Caco-2 (cell line): Measurements from ENCODE around the gene DMRTC2. TPM values are rescaled to one million over a fixed set of nuclear protein-coding genes. Genes with fewer than 3 reads are reported as not detected.
A peak's percentile ranks its signal among the peaks of the same experiment; 100 is the strongest.

Experiments
- BruUV-seq: library from RNA; stranded (reverse); fragments of 400-500 nt; replicated peaks from 2 replicates; lab custom pipeline; 2021; lab: Mats Ljungman, UMichigan
- CTCF ChIA-PET: fragments of 300-600 bp; sonication (Branson Sonifier 250); formaldehyde crosslinking; loops from one replicate; lab custom pipeline; 2022; ENCODE audit warnings: antibody characterized with exemption; lab: Charles Lee
- POLR2A ChIA-PET: fragments of 300-600 bp; sonication (Branson Sonifier 250); formaldehyde crosslinking; loops from one replicate; lab custom pipeline; 2022; ENCODE audit warnings: antibody characterized with exemption; lab: Charles Lee
- DNase-seq, 2 experiments: peaks; one replicate each; pipeline versions ENCODE4 v3.0.0 to v3.0.0-alpha.2; 2020 to 2022
- H3K27me3 ChIP-seq: replicated peaks from 2 replicates; pipeline ENCODE4 v1.6.0; 2011; ENCODE audit warnings: low read length; ENCODE audit not compliant: control insufficient read depth, insufficient read depth
- H3K36me3 ChIP-seq: 2 replicates; pipeline ENCODE4 v1.5.1; 2011; ENCODE audit warnings: low read length; ENCODE audit not compliant: control insufficient read depth, insufficient read depth
- H3K4me1 ChIP-seq: fragments of 250-450 bp; sonication (Bioruptor Pico); 2 replicates; pipeline ENCODE4 v1.5.1; 2020; ENCODE audit warnings: mild to moderate bottlenecking
- H3K4me3 ChIP-seq: 2 replicates; pipeline ENCODE4 v1.5.1; 2011; ENCODE audit warnings: low read depth, mild to moderate bottlenecking, control low read depth, low read length
- H3K9me3 ChIP-seq: fragments of 250-450 bp; sonication (Bioruptor Pico); 2 replicates; pipeline ENCODE4 v1.5.1; 2020; ENCODE audit warnings: mild to moderate bottlenecking, moderate library complexity
- H3K27ac Mint-ChIP-seq: one replicate; pipeline ENCODE4 v1.8.0; 2022; ENCODE audit warnings: mixed read lengths; ENCODE audit not compliant: unreplicated experiment
- H3K27me3 Mint-ChIP-seq: one replicate; pipeline ENCODE4 v1.8.0; 2022; ENCODE audit warnings: mixed read lengths; ENCODE audit not compliant: insufficient read depth, unreplicated experiment
- H3K36me3 Mint-ChIP-seq: one replicate; pipeline ENCODE4 v1.8.0; 2022; ENCODE audit warnings: mild to moderate bottlenecking, mixed read lengths; ENCODE audit not compliant: insufficient read depth, unreplicated experiment
- H3K4me1 Mint-ChIP-seq: one replicate; pipeline ENCODE4 v1.8.0; 2022; ENCODE audit warnings: low read depth, mixed read lengths; ENCODE audit not compliant: unreplicated experiment
- H3K4me3 Mint-ChIP-seq: one replicate; pipeline ENCODE4 v1.8.0; 2022; ENCODE audit warnings: mild to moderate bottlenecking, moderate library complexity, mixed read lengths; ENCODE audit not compliant: unreplicated experiment
- H3K9me3 Mint-ChIP-seq: one replicate; pipeline ENCODE4 v1.8.0; 2022; ENCODE audit warnings: mixed read lengths; ENCODE audit not compliant: unreplicated experiment
- CTCF ChIP-seq, 2 experiments: fragments of 200-600 bp in 1 of 2; IDR thresholded peaks; 1 replicate in 1 of 2; 2 replicates in 1 of 2; pipeline versions ENCODE4 v1.5.1 to v1.8.0; 2011 to 2022; ENCODE audit warnings: antibody characterized with exemption in 1 of 2, control low read depth in 1 of 2, inconsistent platforms in 1 of 2, low read depth in 1 of 2, low read length in 1 of 2, mild to moderate bottlenecking in 1 of 2, moderate library complexity in 1 of 2; ENCODE audit not compliant: insufficient read depth in 1 of 2, severe bottlenecking in 1 of 2, unreplicated experiment in 1 of 2
- intact Hi-C: fragments of 100-400 bp; cut with micrococcal nuclease; formaldehyde crosslinking; loops from one replicate; pipeline ENCODE4 v1.10.0; 2022; ENCODE audit not compliant: unreplicated experiment
- total RNA-seq: library from RNA; stranded (reverse); gene quantifications from 2 replicates; pipeline ENCODE4 v1.2.3, GENCODE V29; 2022

DMRTC2 gene
- total RNA-seq, 1 experiment from 2014 or later: not detected

GRCh38 chr19:41887711-41888382 lies 43.0 kb downstream of the DMRTC2 start:
- TF ChIP-seq CTCF (IDR thresholded peaks at IDR 0.05; ENCODE audit: insufficient read depth in 1 of 2, low read depth in 1 of 2, low read length in 1 of 2, severe bottlenecking in 1 of 2, unreplicated experiment in 1 of 2): peak; percentile 54 to 92
- peak; percentile 93 to 96 for DNase-seq
- Mint-ChIP-seq H3K36me3 (peaks cover 17% of the 10 kb centered on the region), H3K9me3 (no peaks in the 10 kb centered on the region), H3K4me3 (peak overlapping the region; percentile 40), H3K27ac (peak overlapping the region; percentile 47), H3K4me1 (peaks cover 24% of the 10 kb centered on the region), H3K27me3 (no peaks in the 10 kb centered on the region)
- H3K9me3 ChIP-seq: no peaks in the 10 kb centered on the region
- ChIA-PET CTCF (interaction anchor here (0.6 to 2.7 kb wide), 14 partner anchors 11 to 482 kb away, joined by 3 to 17 read pairs (median 4); partner anchors contain the start of genes CD79A, ERFL, RABAC1 and ZNF574), POLR2A (interaction anchor here (0.6 to 0.9 kb wide), 2 partner anchors 28 to 33 kb away, joined by 3 to 6 read pairs; partner anchors contain the start of gene RPS19)
- H3K4me1 ChIP-seq: peaks cover 24% of the 10 kb centered on the region
- intact Hi-C loops: loop anchor here (1.0 to 2.0 kb wide), 3 partner anchors 15 to 63 kb away; no protein-coding TSS in a partner anchor
- peaks cover 3% of the 10 kb centered on the region for H3K36me3 ChIP-seq
- no peaks in the 10 kb centered on the region for H3K27me3 ChIP-seq
- no TSS peak for BruUV-seq
- H3K4me3 ChIP-seq: 0 out of 2 replicates have a peak overlapping the region, but pooled peaks have one; percentile 17

DNA sequence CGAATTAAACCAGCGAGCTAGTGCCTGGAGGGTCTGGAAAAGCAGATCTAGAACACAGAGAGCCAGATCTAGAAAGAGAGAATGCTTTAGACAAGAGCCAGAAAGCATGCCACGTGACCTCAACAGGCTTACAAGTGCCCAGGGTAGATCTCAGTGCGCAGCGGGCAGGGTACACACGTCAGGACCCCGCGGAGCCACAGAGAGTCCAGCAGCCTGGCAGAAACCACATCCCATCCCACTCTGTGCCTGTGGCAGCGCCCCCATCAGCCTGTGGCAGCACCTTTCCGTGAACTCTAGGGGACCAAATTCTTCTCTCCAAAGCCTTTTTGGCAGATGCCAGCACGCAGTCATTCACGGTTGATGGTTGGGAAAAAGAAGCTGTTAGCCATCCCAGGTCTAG lies 44.1 kb downstream of the DMRTC2 start:
- no peak for TF ChIP-seq CTCF (IDR thresholded peaks at IDR 0.05; ENCODE audit: insufficient read depth in 1 of 2, low read depth in 1 of 2, low read length in 1 of 2, severe bottlenecking in 1 of 2, unreplicated experiment in 1 of 2)

DNA sequence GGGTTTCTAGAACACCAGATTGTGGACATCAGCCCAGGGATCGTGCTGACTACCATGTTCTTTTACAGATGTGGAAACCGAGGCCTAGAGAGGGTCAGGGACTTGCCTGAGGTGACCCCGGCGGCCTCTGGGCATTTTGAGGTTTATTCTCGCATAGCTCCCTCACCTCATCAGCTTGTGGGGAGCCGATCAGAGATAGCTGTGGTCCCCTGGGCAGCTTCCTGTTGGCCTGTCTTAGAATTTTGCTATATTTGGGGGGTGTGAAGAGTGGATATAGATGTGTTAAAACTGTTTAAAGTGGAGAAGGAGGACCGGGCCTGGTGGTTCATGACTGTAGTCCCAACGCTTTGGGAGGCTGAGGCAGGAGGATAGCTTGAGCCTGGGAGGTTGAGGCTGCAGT lies 45.1 kb downstream of the DMRTC2 start:
- H3K9me3 ChIP-seq: no peaks in the 10 kb centered on the region
- peaks cover 3% of the 10 kb centered on the region for H3K36me3 ChIP-seq
- peaks cover 28% of the 10 kb centered on the region for H3K4me1 ChIP-seq
- no peaks in the 10 kb centered on the region for H3K27me3 ChIP-seq
- H3K4me1 Mint-ChIP-seq: peaks cover 24% of the 10 kb centered on the region
- no peak for DNase-seq
- no peaks in the 10 kb centered on the region for H3K9me3 Mint-ChIP-seq
- ChIA-PET CTCF (interaction anchor here (0.6 kb wide), 1 partner anchor 145 kb away, joined by 6 read pairs; no protein-coding TSS in a partner anchor), POLR2A (interaction anchor here (0.7 kb wide), 1 partner anchor 33 kb away, joined by 8 read pairs; no protein-coding TSS in a partner anchor)
- intact Hi-C loops: no loop called here
- no peak for TF ChIP-seq CTCF (IDR thresholded peaks at IDR 0.05; ENCODE audit: insufficient read depth in 1 of 2, low read depth in 1 of 2, low read length in 1 of 2, severe bottlenecking in 1 of 2, unreplicated experiment in 1 of 2)
- H3K27ac Mint-ChIP-seq: no peak overlapping the region
- H3K4me3 ChIP-seq: no peak overlapping the region
- BruUV-seq: no TSS peak
- peaks cover 13% of the 10 kb centered on the region for H3K36me3 Mint-ChIP-seq
- no peak overlapping the region for H3K4me3 Mint-ChIP-seq
- H3K27me3 Mint-ChIP-seq: no peaks in the 10 kb centered on the region

More for the DNA sequence above, 44.1 kb downstream of the DMRTC2 start:
- H3K4me3 Mint-ChIP-seq: no peak overlapping the region
- peak overlapping the region; percentile 47 for H3K27ac Mint-ChIP-seq
- peaks cover 24% of the 10 kb centered on the region for H3K4me1 ChIP-seq
- CTCF ChIA-PET: interaction anchor here (1.3 kb wide), 1 partner anchor 49 kb away, joined by 6 read pairs; no protein-coding TSS in a partner anchor
- peaks cover 18% of the 10 kb centered on the region for H3K36me3 Mint-ChIP-seq
- H3K4me3 ChIP-seq: no peak overlapping the region
- H3K27me3 Mint-ChIP-seq: no peaks in the 10 kb centered on the region
- no TSS peak for BruUV-seq
- H3K9me3 ChIP-seq: no peaks in the 10 kb centered on the region
- peaks cover 3% of the 10 kb centered on the region for H3K36me3 ChIP-seq
- H3K4me1 Mint-ChIP-seq: peaks cover 24% of the 10 kb centered on the region
- DNase-seq: no peak
- POLR2A ChIA-PET: no interaction called here
- H3K9me3 Mint-ChIP-seq: no peaks in the 10 kb centered on the region
- intact Hi-C loops: loop anchor here (1.0 kb wide), 1 partner anchor 15 kb away; no protein-coding TSS in a partner anchor
- H3K27me3 ChIP-seq: no peaks in the 10 kb centered on the region
